B cell (primary cell): ENCODE measurements around the gene TNRC6B. TPM values are rescaled to one million over a fixed set of nuclear protein-coding genes. Genes with fewer than 3 reads are reported as not detected.

ENCODE experiments used
- ATAC-seq: fragments of 200-7000 bp; cut with Tn5 transposase; one replicate; pipeline ENCODE4 v1.10.0; 2021; ENCODE audit warnings: low read depth, mild to moderate bottlenecking, moderate number of reproducible peaks, moderate library complexity
- CTCF ChIA-PET: fragments of 350-600 bp; sonication (Branson Sonifier 250); formaldehyde crosslinking; loops from one replicate; lab custom pipeline; 2021; ENCODE audit warnings: antibody characterized with exemption, inconsistent platforms; lab: Charles Lee
- POLR2A ChIA-PET: fragments of 350-600 bp; sonication (Branson Sonifier 250); formaldehyde crosslinking; loops from one replicate; lab custom pipeline; 2021; ENCODE audit warnings: antibody characterized with exemption; lab: Charles Lee
- DNase-seq: peaks from one replicate; pipeline ENCODE4 v3.0.0; 2013
- H2AFZ ChIP-seq: 2 replicates; pipeline ENCODE4 v1.6.1; 2012; ENCODE audit warnings: mild to moderate bottlenecking, low read depth, low read length; ENCODE audit not compliant: insufficient read depth, poor library complexity, severe bottlenecking
- H3K27ac ChIP-seq, 2 donors: 1 replicate in 1 of 2; 2 replicates in 1 of 2; pipeline ENCODE4 v1.5.1; 2012 to 2013; ENCODE audit warnings: low read length in 2 of 2, mild to moderate bottlenecking in 2 of 2, moderate library complexity in 1 of 2
- H3K27me3 ChIP-seq, 4 experiments: fragments of 200-600 bp in 1 of 4; sonication (generic) in 1 of 4; replicated peaks in 1 of 4; 1 replicate in 2 of 4; 2 replicates in 2 of 4; pipeline versions ENCODE4 v1.6.1 to v1.7.0; 2013 to 2016; ENCODE audit warnings: low read length in 3 of 4, mild to moderate bottlenecking in 2 of 4, mixed read lengths in 1 of 4, moderate library complexity in 1 of 4; ENCODE audit not compliant: insufficient read depth in 4 of 4, control insufficient read depth in 3 of 4; ENCODE audit errors: control extremely low read depth in 1 of 4
- H3K36me3 ChIP-seq, 2 experiments: replicated peaks in 1 of 2; 1 replicate in 1 of 2; 2 replicates in 1 of 2; pipeline versions ENCODE4 v1.6.1 to v1.7.1; 2013; ENCODE audit warnings: low read length in 1 of 2; ENCODE audit not compliant: insufficient read depth in 2 of 2, control insufficient read depth in 1 of 2; ENCODE audit errors: control extremely low read depth in 1 of 2, extremely low read depth in 1 of 2
- H3K4me1 ChIP-seq, 2 donors: fragments of 200-600 bp in 1 of 2; sonication (generic) in 1 of 2; 1 replicate in 1 of 2; 2 replicates in 1 of 2; pipeline versions ENCODE4 v1.5.1 to v1.6.1; 2013 to 2017; ENCODE audit warnings: low read length in 2 of 2; ENCODE audit not compliant: control insufficient read depth in 2 of 2, insufficient read depth in 2 of 2
- H3K4me2 ChIP-seq: replicated peaks from 2 replicates; pipeline ENCODE3; 2012; ENCODE audit warnings: mild to moderate bottlenecking, low read depth, low read length; ENCODE audit not compliant: poor library complexity, severe bottlenecking
- H3K4me3 ChIP-seq, 5 experiments: fragments of 200-600 bp in 1 of 5; sonication (generic) in 1 of 5; 1 replicate in 3 of 5; 2 replicates in 2 of 5; pipeline versions ENCODE4 v1.5.1 to v1.7.0; 2011 to 2016; ENCODE audit warnings: low read length in 4 of 5, mild to moderate bottlenecking in 4 of 5, low read depth in 2 of 5, control low read depth in 1 of 5, moderate library complexity in 1 of 5; ENCODE audit not compliant: insufficient read depth in 1 of 5; ENCODE audit errors: control extremely low read depth in 1 of 5, extremely low read depth in 1 of 5
- H3K79me2 ChIP-seq: fragments of 200-600 bp; sonication (generic); one replicate; pipeline ENCODE4 v1.6.0; 2016; ENCODE audit warnings: low read length; ENCODE audit not compliant: control insufficient read depth, insufficient read depth
- H3K9ac ChIP-seq: fragments of 200-600 bp; sonication (generic); 2 replicates; pipeline ENCODE4 v1.6.1; 2017; ENCODE audit warnings: mild to moderate bottlenecking, low read length, moderate library complexity
- H3K9me3 ChIP-seq, 3 donors: one replicate each; pipeline versions ENCODE4 v1.6.1 to v1.7.1; 2013; ENCODE audit warnings: low read length in 2 of 3; ENCODE audit not compliant: control insufficient read depth in 2 of 3, insufficient read depth in 1 of 3; ENCODE audit errors: control extremely low read depth in 1 of 3
- H4K20me1 ChIP-seq: 2 replicates; pipeline ENCODE4 v1.6.0; 2012; ENCODE audit warnings: mild to moderate bottlenecking, low read length; ENCODE audit not compliant: insufficient read depth, control insufficient read depth, poor library complexity, severe bottlenecking
- H3K27ac Mint-ChIP-seq: one replicate; pipeline ENCODE4 v1.8.0; 2021; ENCODE audit warnings: mixed read lengths
- H3K27me3 Mint-ChIP-seq: one replicate; pipeline ENCODE4 v1.8.0; 2021; ENCODE audit warnings: mixed read lengths
- H3K4me1 Mint-ChIP-seq: one replicate; pipeline ENCODE4 v1.8.0; 2021; ENCODE audit warnings: mixed read lengths
- H3K4me3 Mint-ChIP-seq: one replicate; pipeline ENCODE4 v1.8.0; 2021; ENCODE audit warnings: mixed read lengths
- H3K9me3 Mint-ChIP-seq: one replicate; pipeline ENCODE4 v1.8.0; 2022; ENCODE audit warnings: mixed read lengths; ENCODE audit not compliant: insufficient read depth
- EZH2 ChIP-seq: IDR thresholded peaks from 2 replicates; pipeline ENCODE4 v1.6.1; 2012; ENCODE audit warnings: borderline replicate concordance, low read depth, mild to moderate bottlenecking, moderate library complexity, low read length; ENCODE audit not compliant: insufficient read depth, poor library complexity, severe bottlenecking
- WGBS: methylation state at CpG from one replicate; pipeline ENCODE4 v1.1.5; 2013; ENCODE audit warnings: missing lambda C conversion rate; ENCODE audit not compliant: insufficient coverage; 5-methylcytosine and 5-hydroxymethylcytosine counted together
- intact Hi-C: fragments of 100-400 bp; cut with micrococcal nuclease; formaldehyde crosslinking; loops from one replicate; pipeline ENCODE4 v1.10.0; 2022
- polyA plus RNA-seq: library from polyadenylated mRNA; depleted of rRNA; stranded (reverse); fragments of >200 nt; gene quantifications from 2 replicates; pipeline ENCODE4 v1.2.3, GENCODE V29; 2012
- total RNA-seq, 2 donors: library from RNA; stranded (reverse); fragments of 120-200 nt in 1 of 2; gene quantifications; 1 replicate in 1 of 2; 2 replicates in 1 of 2; pipeline versions ENCODE4 v1.2.3 to v1.2.4, GENCODE V29; 2013 to 2022
- TF ChIP-seq, protein P1 (sequence below): fragments of 200-600 bp; IDR thresholded peaks from one replicate; pipeline ENCODE4 v1.8.0; 2022; ENCODE audit warnings: antibody characterized with exemption, mild to moderate bottlenecking

Gene TNRC6B
- total and polyA plus RNA-seq, 2 donors (not counting 1 experiment from before 2014, with no cell fraction given), result 28.8 to 210 TPM

DNA sequence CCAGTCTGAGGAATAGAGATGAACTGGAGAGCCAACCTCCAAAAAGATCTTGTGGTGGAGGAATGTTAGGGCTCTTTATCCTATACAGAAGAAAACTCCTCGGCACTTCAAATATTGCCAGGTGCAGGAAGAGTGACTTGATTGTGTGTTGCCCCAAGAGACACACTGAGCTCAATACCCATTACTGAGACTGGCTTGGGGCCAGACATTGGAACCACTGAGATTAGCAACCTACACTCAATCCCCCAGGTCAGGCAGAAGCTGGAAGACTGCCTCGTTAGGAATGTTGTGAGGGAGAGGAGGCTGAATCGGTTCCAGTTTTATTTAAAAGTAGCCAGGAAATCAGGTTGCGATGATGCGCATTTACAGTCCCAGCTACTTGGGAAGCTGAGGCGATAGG, 190.3 kb downstream of the TNRC6B start:
- Histone ChIP-seq H2AFZ (no peak overlapping the region), H3K9me3 (no peaks in the 10 kb centered on the region), H3K27me3 (no peaks in the 10 kb centered on the region), H3K4me2 (no peak overlapping the region), H3K79me2 (peaks cover 29% of the 10 kb centered on the region), H3K27ac (no peak overlapping the region), H4K20me1 (no peaks in the 10 kb centered on the region), H3K4me1 (peaks cover 6 to 9% of the 10 kb centered on the region in 2 donors), H3K36me3 (peaks cover 8 to 44% of the 10 kb centered on the region in 2 experiments), H3K4me3 (no peak overlapping the region), H3K9ac (no peak overlapping the region)
- 100% methylated on average over 3 of the region's 6 CpGs for WGBS
- ChIA-PET POLR2A (interaction anchor here (0.6 kb wide), 1 partner anchor 68 kb away, joined by 6 read pairs; no protein-coding TSS in a partner anchor), CTCF (interaction anchor here (0.9 to 1.0 kb wide), 2 partner anchors 69 to 278 kb away, joined by 3 read pairs; no protein-coding TSS in a partner anchor)
- DNase-seq (no peak), ATAC-seq (no peak)
- Mint-ChIP-seq H3K9me3 (no peaks in the 10 kb centered on the region), H3K4me3 (no peak overlapping the region), H3K4me1 (peaks cover 18% of the 10 kb centered on the region), H3K27ac (peak overlapping the region; percentile 26), H3K27me3 (no peaks in the 10 kb centered on the region)
- TF ChIP-seq, protein P1, sequence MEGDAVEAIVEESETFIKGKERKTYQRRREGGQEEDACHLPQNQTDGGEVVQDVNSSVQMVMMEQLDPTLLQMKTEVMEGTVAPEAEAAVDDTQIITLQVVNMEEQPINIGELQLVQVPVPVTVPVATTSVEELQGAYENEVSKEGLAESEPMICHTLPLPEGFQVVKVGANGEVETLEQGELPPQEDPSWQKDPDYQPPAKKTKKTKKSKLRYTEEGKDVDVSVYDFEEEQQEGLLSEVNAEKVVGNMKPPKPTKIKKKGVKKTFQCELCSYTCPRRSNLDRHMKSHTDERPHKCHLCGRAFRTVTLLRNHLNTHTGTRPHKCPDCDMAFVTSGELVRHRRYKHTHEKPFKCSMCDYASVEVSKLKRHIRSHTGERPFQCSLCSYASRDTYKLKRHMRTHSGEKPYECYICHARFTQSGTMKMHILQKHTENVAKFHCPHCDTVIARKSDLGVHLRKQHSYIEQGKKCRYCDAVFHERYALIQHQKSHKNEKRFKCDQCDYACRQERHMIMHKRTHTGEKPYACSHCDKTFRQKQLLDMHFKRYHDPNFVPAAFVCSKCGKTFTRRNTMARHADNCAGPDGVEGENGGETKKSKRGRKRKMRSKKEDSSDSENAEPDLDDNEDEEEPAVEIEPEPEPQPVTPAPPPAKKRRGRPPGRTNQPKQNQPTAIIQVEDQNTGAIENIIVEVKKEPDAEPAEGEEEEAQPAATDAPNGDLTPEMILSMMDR, result no peak
- no peak for TF ChIP-seq EZH2
- intact Hi-C loops, result no loop called here

DNA sequence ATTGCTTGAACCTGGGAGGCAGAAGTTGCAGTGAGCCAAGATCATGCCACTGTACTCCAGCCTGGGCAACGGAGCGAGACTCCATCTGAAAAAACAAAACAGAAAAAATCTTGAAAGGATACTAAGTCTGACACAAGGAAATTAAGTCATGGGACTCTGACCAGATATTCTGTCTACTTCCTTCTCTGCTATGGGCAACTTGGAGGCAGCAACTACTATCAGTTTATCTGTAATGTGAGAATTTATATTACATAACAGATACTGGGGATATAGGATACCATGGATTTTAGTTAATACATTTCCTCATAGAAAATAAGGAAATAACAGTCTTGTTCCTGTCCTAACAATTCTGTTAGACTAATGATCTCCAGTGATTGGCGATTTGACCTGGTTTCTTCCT, 191.1 kb downstream of the TNRC6B start:
- Mint-ChIP-seq H3K27ac (no peak overlapping the region), H3K4me3 (no peak overlapping the region), H3K27me3 (no peaks in the 10 kb centered on the region), H3K9me3 (no peaks in the 10 kb centered on the region), H3K4me1 (peaks cover 23% of the 10 kb centered on the region)
- H3K4me1 ChIP-seq, result peaks cover 6 to 9% of the 10 kb centered on the region in 2 donors
- ATAC-seq (no peak), DNase-seq (no peak)
- intact Hi-C loops, result no loop called here
- no peaks in the 10 kb centered on the region for H4K20me1 ChIP-seq
- H3K36me3 ChIP-seq, result peaks cover 11 to 40% of the 10 kb centered on the region in 2 experiments
- WGBS, result 100% methylated on average over 2 of the region's 3 CpGs
- H3K79me2 ChIP-seq, result peaks cover 35% of the 10 kb centered on the region
- no peak overlapping the region for H3K4me3 ChIP-seq
- no peaks in the 10 kb centered on the region for H3K27me3 ChIP-seq
- TF ChIP-seq EZH2, result no peak
- TF ChIP-seq, protein P1, result no peak
- no peaks in the 10 kb centered on the region for H3K9me3 ChIP-seq
- H3K27ac ChIP-seq, result no peak overlapping the region
- ChIA-PET POLR2A (no interaction called here), CTCF (interaction anchor here (0.9 kb wide), 1 partner anchor 68 kb away, joined by 3 read pairs; no protein-coding TSS in a partner anchor)
- no peak overlapping the region for H2AFZ ChIP-seq
- H3K9ac ChIP-seq, result no peak overlapping the region
- H3K4me2 ChIP-seq, result no peak overlapping the region
